Transverse colon (tissue), 4 donors: Measurements from ENCODE around the gene ZNF440. TPM values are rescaled to one million over a fixed set of nuclear protein-coding genes. Genes with fewer than 3 reads are reported as not detected.

Experiments
- DNase-seq: peaks from one replicate; pipeline ENCODE4 v3.0.0-alpha.2; 2019
- H3K27ac ChIP-seq, 4 donors: fragments of 200-600 bp; sonication (generic); 2 replicates each; pipeline ENCODE4 v1.5.1; 2016 to 2018; ENCODE audit warnings: inconsistent platforms in 4 of 4
- H3K27me3 ChIP-seq: fragments of 200-600 bp; sonication (generic); 2 replicates; pipeline ENCODE4 v1.5.1; 2017; ENCODE audit warnings: inconsistent platforms
- H3K36me3 ChIP-seq, 4 donors: fragments of 200-600 bp; sonication (generic); 2 replicates each; pipeline ENCODE4 v1.5.1; 2017 to 2019; ENCODE audit warnings: inconsistent platforms in 4 of 4
- H3K4me1 ChIP-seq, 4 donors: fragments of 200-600 bp; sonication (generic); 2 replicates each; pipeline ENCODE4 v1.5.1; 2017 to 2020; ENCODE audit warnings: inconsistent platforms in 4 of 4
- H3K4me3 ChIP-seq, 4 donors: fragments of 200-600 bp; sonication (generic); 1 replicate in 1 of 4; 2 replicates in 3 of 4; pipeline versions ENCODE4 v1.5.1 to v1.6.1; 2017 to 2019; ENCODE audit warnings: inconsistent platforms in 4 of 4
- H3K9me3 ChIP-seq, 2 donors: fragments of 200-600 bp; sonication (generic); 2 replicates each; pipeline ENCODE4 v1.5.1; 2017 to 2019; ENCODE audit warnings: inconsistent platforms in 2 of 2
- CTCF ChIP-seq, 5 experiments: fragments of 200-600 bp in 3 of 5; fragments of 450-650 bp in 2 of 5; sonication (generic) in 3 of 5; IDR thresholded peaks; 1 replicate in 2 of 5; 2 replicates in 3 of 5; pipeline ENCODE4 v1.5.1; 2016 to 2017; ENCODE audit warnings: antibody characterized with exemption in 5 of 5, inconsistent platforms in 3 of 5, mild to moderate bottlenecking in 2 of 5, moderate library complexity in 1 of 5
- EP300 ChIP-seq: sonication (generic); formaldehyde crosslinking; IDR thresholded peaks from one replicate; pipeline ENCODE4 v1.6.1; 2017; ENCODE audit warnings: antibody characterized with exemption, low read depth
- POLR2A ChIP-seq: fragments of 450-650 bp; IDR thresholded peaks from one replicate; pipeline ENCODE4 v1.6.1; 2016; ENCODE audit warnings: antibody characterized with exemption, mild to moderate bottlenecking, moderate library complexity
- POLR2AphosphoS5 ChIP-seq, 3 donors: sonication (generic); formaldehyde crosslinking; IDR thresholded peaks; one replicate each; pipeline ENCODE4 v1.6.1; 2016; ENCODE audit warnings: antibody characterized with exemption in 3 of 3
- WGBS, 2 donors: methylation state at CpG; one replicate each; pipeline ENCODE4 v1.1.5; 2018; ENCODE audit warnings: low coverage in 1 of 2; 5-methylcytosine and 5-hydroxymethylcytosine counted together
- in situ Hi-C, 4 donors: fragments of 200-750 bp; cut with MboI; loops; one replicate each; pipeline versions ENCODE4 v1.15.0 to v1.15.1; 2017; ENCODE audit warnings: low sequenced_read_pairs in 3 of 4, low pct_ligation_motif_present in 1 of 4, low pct_unique_long_range_greater_than_20kb in 1 of 4
- intact Hi-C: fragments of 100-400 bp; cut with DNase I; formaldehyde crosslinking; loops from one replicate; pipeline ENCODE4 v1.15.1; 2023; ENCODE audit warnings: low total_unique reads
- total RNA-seq, 4 donors: library from RNA; depleted of rRNA; stranded (reverse); fragments of >200 nt; gene quantifications; one replicate each; pipeline ENCODE4 v1.1.0, GENCODE V29; 2016

Gene ZNF440
- total RNA-seq, result 10 to 100 TPM; 44.1 to 51.3 (median 48.2) TPM

- Histone ChIP-seq H3K27me3 (no peaks in the 10 kb centered on the region), H3K4me1 (peaks cover 0 to 18% (median 17%) of the 10 kb centered on the region in 4 donors), H3K9me3 (peaks cover 0 to 3% of the 10 kb centered on the region in 2 donors), H3K4me3 (peak within 1 kb of the TSS; percentile 83 to 97 (median 84)), H3K36me3 (peaks cover 0 to 16% (median 2%) of the 10 kb centered on the region in 4 donors), H3K27ac (peak within 1 kb of the TSS; percentile 94 to 98 (median 96))
- peak; percentile 97 to 98 (median 98) for TF ChIP-seq POLR2AphosphoS5 (IDR thresholded peaks at IDR 0.05)
- TF ChIP-seq EP300, result no peak
- peak; percentile 97 for TF ChIP-seq POLR2A
- TF ChIP-seq CTCF (IDR thresholded peaks at IDR 0.05), result no peak
- in situ Hi-C loops, result no loop called here
- intact Hi-C loops, result no loop called here
- DNase-seq, result peak; percentile 98
- WGBS, 2 donors, result 0% methylated on average over 40 of the region's 55 CpGs; no CpG with 5 or more reads in 1 of the 2 donors
Measured at GRCh38 chr19:11814029-11814699, at the start of gene ZNF440. TSS of gene ZNF440 (plus strand) at chr19:11814273. CDS start at chr19:11814448, 175 bp downstream.

- DNase-seq, result peak; percentile 99
- TF ChIP-seq POLR2AphosphoS5 (IDR thresholded peaks at IDR 0.05) (peak; percentile 77 to 88 (median 84)), CTCF (IDR thresholded peaks at IDR 0.05) (peak in 1 of 5 experiments; percentile 13), POLR2A (peak; percentile 74), EP300 (no peak)
- Histone ChIP-seq H3K27me3 (no peaks in the 10 kb centered on the region), H3K4me3 (peak within 1 kb of the TSS; percentile 73 to 86 (median 80)), H3K9me3 (peaks cover 0 to 9% of the 10 kb centered on the region in 2 donors), H3K36me3 (no peaks in the 10 kb centered on the region), H3K4me1 (peaks cover 9 to 16% (median 15%) of the 10 kb centered on the region in 4 donors), H3K27ac (peak within 1 kb of the TSS; percentile 91 to 96 (median 94))
- 0% methylated on average over 2 to 36 of the region's 61 CpGs for WGBS, 2 donors
- intact Hi-C loops (no loop called here), in situ Hi-C loops (no loop called here)
Measured at GRCh38 chr19:11766597-11767591, 47.2 kb upstream of the ZNF440 start, which contains the start of gene ZNF441. TSS of gene ZNF441 (plus strand) at chr19:11767000. CDS start at chr19:11767194, 194 bp downstream.

GRCh38 chr19:11767633-11768133 is 46.4 kb upstream of the ZNF440 start:
- peak overlapping the region; percentile 91 to 96 (median 94) for H3K27ac ChIP-seq
- TF ChIP-seq POLR2AphosphoS5 (IDR thresholded peaks at IDR 0.05) (peak in 2 of 3 donors; percentile 13 to 47), POLR2A (no peak), CTCF (IDR thresholded peaks at IDR 0.05) (no peak), EP300 (no peak)
- H3K4me1 ChIP-seq, result peaks cover 9 to 16% (median 15%) of the 10 kb centered on the region in 4 donors
- intact Hi-C loops (no loop called here), in situ Hi-C loops (no loop called here)
- peaks cover 3 to 12% of the 10 kb centered on the region in 2 donors for H3K9me3 ChIP-seq
- peak; percentile 69 for DNase-seq
- no peaks in the 10 kb centered on the region for H3K27me3 ChIP-seq
- no peaks in the 10 kb centered on the region for H3K36me3 ChIP-seq
- WGBS, 2 donors, result 0% methylated on average over 1 to 20 of the region's 20 CpGs
- peak overlapping the region; percentile 73 to 86 (median 80) for H3K4me3 ChIP-seq
